HL-60 (cell line): ENCODE measurements around the gene RNF111.

Source experiments
- GABPA ChIP-seq: IDR thresholded peaks from 2 replicates; pipeline ENCODE4 v1.6.1; 2012; ENCODE audit warnings: low read depth
- POLR2AphosphoS5 ChIP-seq: IDR thresholded peaks from 2 replicates; pipeline ENCODE4 v1.6.1; 2012; ENCODE audit warnings: low read depth
- SPI1 ChIP-seq: IDR thresholded peaks from 2 replicates; pipeline ENCODE4 v1.6.1; 2012; ENCODE audit warnings: low read depth, mild to moderate bottlenecking, borderline replicate concordance
- TF ChIP-seq, protein P1 (sequence below): IDR thresholded peaks from one replicate; pipeline ENCODE4 v1.5.1; 2011; ENCODE audit warnings: low read length, control low read depth, inconsistent platforms; ENCODE audit not compliant: insufficient read depth
- TF ChIP-seq, protein P2 (sequence below): IDR thresholded peaks from 2 replicates; pipeline ENCODE4 v1.6.1; 2012; ENCODE audit warnings: low read depth; ENCODE audit not compliant: insufficient replicate concordance

DNA sequence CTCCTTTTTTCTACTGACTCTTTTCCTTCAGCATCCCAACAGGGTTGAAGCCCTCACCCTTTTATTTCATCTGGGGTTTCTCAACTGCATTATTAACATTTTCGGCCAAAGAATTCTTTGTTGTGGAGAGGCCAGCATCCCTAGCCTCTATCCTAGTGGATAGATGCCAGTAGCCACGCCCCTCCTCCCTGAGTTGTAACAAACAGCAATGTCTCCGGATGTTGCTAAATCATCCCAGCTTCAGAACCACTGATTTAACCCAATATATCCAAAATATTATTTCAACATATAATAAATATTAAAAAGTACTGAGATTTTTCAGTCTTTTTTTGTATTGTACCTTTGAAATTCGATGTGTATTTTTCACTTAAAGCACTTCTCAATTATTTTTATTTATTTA is 2.0 kb upstream of the RNF111 start:
- TF ChIP-seq, protein P1, sequence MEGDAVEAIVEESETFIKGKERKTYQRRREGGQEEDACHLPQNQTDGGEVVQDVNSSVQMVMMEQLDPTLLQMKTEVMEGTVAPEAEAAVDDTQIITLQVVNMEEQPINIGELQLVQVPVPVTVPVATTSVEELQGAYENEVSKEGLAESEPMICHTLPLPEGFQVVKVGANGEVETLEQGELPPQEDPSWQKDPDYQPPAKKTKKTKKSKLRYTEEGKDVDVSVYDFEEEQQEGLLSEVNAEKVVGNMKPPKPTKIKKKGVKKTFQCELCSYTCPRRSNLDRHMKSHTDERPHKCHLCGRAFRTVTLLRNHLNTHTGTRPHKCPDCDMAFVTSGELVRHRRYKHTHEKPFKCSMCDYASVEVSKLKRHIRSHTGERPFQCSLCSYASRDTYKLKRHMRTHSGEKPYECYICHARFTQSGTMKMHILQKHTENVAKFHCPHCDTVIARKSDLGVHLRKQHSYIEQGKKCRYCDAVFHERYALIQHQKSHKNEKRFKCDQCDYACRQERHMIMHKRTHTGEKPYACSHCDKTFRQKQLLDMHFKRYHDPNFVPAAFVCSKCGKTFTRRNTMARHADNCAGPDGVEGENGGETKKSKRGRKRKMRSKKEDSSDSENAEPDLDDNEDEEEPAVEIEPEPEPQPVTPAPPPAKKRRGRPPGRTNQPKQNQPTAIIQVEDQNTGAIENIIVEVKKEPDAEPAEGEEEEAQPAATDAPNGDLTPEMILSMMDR, result no peak
- TF ChIP-seq, protein P2, sequence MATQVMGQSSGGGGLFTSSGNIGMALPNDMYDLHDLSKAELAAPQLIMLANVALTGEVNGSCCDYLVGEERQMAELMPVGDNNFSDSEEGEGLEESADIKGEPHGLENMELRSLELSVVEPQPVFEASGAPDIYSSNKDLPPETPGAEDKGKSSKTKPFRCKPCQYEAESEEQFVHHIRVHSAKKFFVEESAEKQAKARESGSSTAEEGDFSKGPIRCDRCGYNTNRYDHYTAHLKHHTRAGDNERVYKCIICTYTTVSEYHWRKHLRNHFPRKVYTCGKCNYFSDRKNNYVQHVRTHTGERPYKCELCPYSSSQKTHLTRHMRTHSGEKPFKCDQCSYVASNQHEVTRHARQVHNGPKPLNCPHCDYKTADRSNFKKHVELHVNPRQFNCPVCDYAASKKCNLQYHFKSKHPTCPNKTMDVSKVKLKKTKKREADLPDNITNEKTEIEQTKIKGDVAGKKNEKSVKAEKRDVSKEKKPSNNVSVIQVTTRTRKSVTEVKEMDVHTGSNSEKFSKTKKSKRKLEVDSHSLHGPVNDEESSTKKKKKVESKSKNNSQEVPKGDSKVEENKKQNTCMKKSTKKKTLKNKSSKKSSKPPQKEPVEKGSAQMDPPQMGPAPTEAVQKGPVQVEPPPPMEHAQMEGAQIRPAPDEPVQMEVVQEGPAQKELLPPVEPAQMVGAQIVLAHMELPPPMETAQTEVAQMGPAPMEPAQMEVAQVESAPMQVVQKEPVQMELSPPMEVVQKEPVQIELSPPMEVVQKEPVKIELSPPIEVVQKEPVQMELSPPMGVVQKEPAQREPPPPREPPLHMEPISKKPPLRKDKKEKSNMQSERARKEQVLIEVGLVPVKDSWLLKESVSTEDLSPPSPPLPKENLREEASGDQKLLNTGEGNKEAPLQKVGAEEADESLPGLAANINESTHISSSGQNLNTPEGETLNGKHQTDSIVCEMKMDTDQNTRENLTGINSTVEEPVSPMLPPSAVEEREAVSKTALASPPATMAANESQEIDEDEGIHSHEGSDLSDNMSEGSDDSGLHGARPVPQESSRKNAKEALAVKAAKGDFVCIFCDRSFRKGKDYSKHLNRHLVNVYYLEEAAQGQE, result no peak
- TF ChIP-seq POLR2AphosphoS5, result no peak
- no peak for TF ChIP-seq GABPA
- no peak for TF ChIP-seq SPI1
